Activated T-helper 17 cell treated with anti-CD3 and anti-CD28 coated beads, Interleukin-2, amount 50 U/mL, for 72 hours (primary cell): Measurements from ENCODE around the gene STAMBPL1. TPM values are rescaled to one million over a fixed set of nuclear protein-coding genes. Genes with fewer than 3 reads are reported as not detected.

ENCODE experiments used
- ATAC-seq: fragments of 150-1000 bp; cut with Tn5 transposase; replicated peaks from 2 replicates; pipeline ENCODE4 v1.10.0; 2021; ENCODE audit warnings: mild to moderate bottlenecking, moderate library complexity
- H3K27ac Mint-ChIP-seq: one replicate; pipeline ENCODE4 v1.8.0; 2022; ENCODE audit warnings: mixed read lengths
- H3K27me3 Mint-ChIP-seq: one replicate; pipeline ENCODE4 v1.8.0; 2022; ENCODE audit warnings: mixed read lengths
- H3K36me3 Mint-ChIP-seq: one replicate; pipeline ENCODE4 v1.8.0; 2022; ENCODE audit warnings: low read depth, mild to moderate bottlenecking, mixed read lengths
- H3K4me1 Mint-ChIP-seq: one replicate; pipeline ENCODE4 v1.8.0; 2022; ENCODE audit warnings: mixed read lengths
- H3K4me3 Mint-ChIP-seq: one replicate; pipeline ENCODE4 v1.8.0; 2022; ENCODE audit warnings: mild to moderate bottlenecking, mixed read lengths
- H3K9me3 Mint-ChIP-seq: one replicate; pipeline ENCODE4 v1.8.0; 2022; ENCODE audit warnings: mixed read lengths
- total RNA-seq, 2 donors: library from RNA; stranded (reverse); gene quantifications; one replicate each; pipeline ENCODE4 v1.2.3, GENCODE V29; 2022

The STAMBPL1 gene
- total RNA-seq, 2 donors from 2014 or later: 27.6 to 72.5 TPM

DNA sequence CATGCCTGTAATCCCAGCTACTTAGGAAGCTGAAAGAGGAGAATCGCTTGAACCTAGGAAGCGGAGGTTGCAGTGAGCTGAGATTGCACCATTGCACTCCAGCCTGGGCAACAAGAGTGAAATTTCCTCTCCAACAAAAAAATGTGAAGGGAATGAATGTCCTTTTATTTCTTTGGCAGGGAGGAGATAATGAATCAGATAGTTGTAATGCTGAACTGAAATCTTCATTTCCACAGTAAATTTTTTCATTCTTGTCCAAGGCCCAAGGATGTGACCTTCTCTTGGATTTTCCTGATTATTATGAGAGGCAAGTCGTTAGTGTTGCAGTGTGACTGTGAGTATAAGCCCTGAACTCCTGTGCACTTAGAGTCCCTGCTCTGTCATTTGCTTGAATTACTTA is 13.6 kb downstream of the STAMBPL1 start:
- ATAC-seq: no peak
- H3K4me1 Mint-ChIP-seq: peaks cover 40% of the 10 kb centered on the region
- no peak overlapping the region for H3K27ac Mint-ChIP-seq
- H3K4me3 Mint-ChIP-seq: no peak overlapping the region
- peaks cover 24% of the 10 kb centered on the region for H3K36me3 Mint-ChIP-seq
- H3K27me3 Mint-ChIP-seq: no peaks in the 10 kb centered on the region
- H3K9me3 Mint-ChIP-seq: no peaks in the 10 kb centered on the region

GRCh38 chr10:88895250-88895649 is 15.2 kb downstream of the STAMBPL1 start:
- no peak overlapping the region for H3K4me3 Mint-ChIP-seq
- ATAC-seq: no peak
- H3K36me3 Mint-ChIP-seq: peaks cover 32% of the 10 kb centered on the region
- peaks cover 37% of the 10 kb centered on the region for H3K4me1 Mint-ChIP-seq
- H3K9me3 Mint-ChIP-seq: no peaks in the 10 kb centered on the region
- no peak overlapping the region for H3K27ac Mint-ChIP-seq
- H3K27me3 Mint-ChIP-seq: no peaks in the 10 kb centered on the region

- H3K4me3 Mint-ChIP-seq: peak overlapping the region; percentile 63
These were observed 16.4 kb downstream of the STAMBPL1 start for GRCh38 chr10:88896372-88896993.

GRCh38 chr10:88896994-88897853 is 17.2 kb downstream of the STAMBPL1 start:
- ATAC-seq: peak; percentile 71
- peak overlapping the region; percentile 63 for H3K4me3 Mint-ChIP-seq

More at GRCh38 chr10:88896372-88896993, 16.4 kb downstream of the STAMBPL1 start:
- Mint-ChIP-seq H3K27me3 (no peaks in the 10 kb centered on the region), H3K36me3 (peaks cover 32% of the 10 kb centered on the region), H3K9me3 (no peaks in the 10 kb centered on the region), H3K4me1 (peaks cover 38% of the 10 kb centered on the region), H3K27ac (peak overlapping the region; percentile 57)
- peak; percentile 39 for ATAC-seq

DNA sequence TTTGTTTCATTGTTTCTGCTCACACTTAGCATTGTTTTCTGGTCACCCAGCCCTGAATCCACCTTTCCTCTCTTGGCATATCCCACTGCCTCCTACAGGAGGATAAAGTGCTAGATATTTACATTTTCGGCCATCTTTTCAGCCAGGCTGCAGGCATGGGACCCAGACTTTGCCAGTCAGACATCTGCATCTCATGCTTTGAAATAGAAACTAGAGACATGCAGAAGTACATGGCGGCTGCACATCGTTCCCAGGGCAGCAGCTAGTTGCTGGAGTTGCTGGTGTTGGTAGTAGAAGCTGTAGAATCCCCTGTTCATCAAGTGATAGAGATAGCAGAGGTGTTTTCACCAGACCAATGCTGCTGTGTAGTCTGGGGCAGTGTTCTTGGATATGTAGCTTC is 18.7 kb downstream of the STAMBPL1 start:
- Mint-ChIP-seq H3K4me1 (peaks cover 33% of the 10 kb centered on the region), H3K36me3 (peaks cover 51% of the 10 kb centered on the region), H3K9me3 (no peaks in the 10 kb centered on the region), H3K4me3 (peak overlapping the region; percentile 63), H3K27ac (no peak overlapping the region), H3K27me3 (no peaks in the 10 kb centered on the region)
- ATAC-seq: no peak

More at GRCh38 chr10:88896994-88897853, 17.2 kb downstream of the STAMBPL1 start:
- peak overlapping the region; percentile 57 for H3K27ac Mint-ChIP-seq
- peaks cover 35% of the 10 kb centered on the region for H3K4me1 Mint-ChIP-seq
- H3K27me3 Mint-ChIP-seq: no peaks in the 10 kb centered on the region
- H3K36me3 Mint-ChIP-seq: peaks cover 40% of the 10 kb centered on the region
- no peaks in the 10 kb centered on the region for H3K9me3 Mint-ChIP-seq

GRCh38 chr10:88899886-88900285 is 19.8 kb downstream of the STAMBPL1 start:
- Mint-ChIP-seq H3K4me3 (no peak overlapping the region), H3K4me1 (peaks cover 33% of the 10 kb centered on the region), H3K27me3 (no peaks in the 10 kb centered on the region), H3K36me3 (peaks cover 54% of the 10 kb centered on the region), H3K27ac (no peak overlapping the region), H3K9me3 (no peaks in the 10 kb centered on the region)
- no peak for ATAC-seq

- H3K4me1 Mint-ChIP-seq: peaks cover 28% of the 10 kb centered on the region
These were observed 21.4 kb downstream of the STAMBPL1 start for GRCh38 chr10:88901206-88901983.

DNA sequence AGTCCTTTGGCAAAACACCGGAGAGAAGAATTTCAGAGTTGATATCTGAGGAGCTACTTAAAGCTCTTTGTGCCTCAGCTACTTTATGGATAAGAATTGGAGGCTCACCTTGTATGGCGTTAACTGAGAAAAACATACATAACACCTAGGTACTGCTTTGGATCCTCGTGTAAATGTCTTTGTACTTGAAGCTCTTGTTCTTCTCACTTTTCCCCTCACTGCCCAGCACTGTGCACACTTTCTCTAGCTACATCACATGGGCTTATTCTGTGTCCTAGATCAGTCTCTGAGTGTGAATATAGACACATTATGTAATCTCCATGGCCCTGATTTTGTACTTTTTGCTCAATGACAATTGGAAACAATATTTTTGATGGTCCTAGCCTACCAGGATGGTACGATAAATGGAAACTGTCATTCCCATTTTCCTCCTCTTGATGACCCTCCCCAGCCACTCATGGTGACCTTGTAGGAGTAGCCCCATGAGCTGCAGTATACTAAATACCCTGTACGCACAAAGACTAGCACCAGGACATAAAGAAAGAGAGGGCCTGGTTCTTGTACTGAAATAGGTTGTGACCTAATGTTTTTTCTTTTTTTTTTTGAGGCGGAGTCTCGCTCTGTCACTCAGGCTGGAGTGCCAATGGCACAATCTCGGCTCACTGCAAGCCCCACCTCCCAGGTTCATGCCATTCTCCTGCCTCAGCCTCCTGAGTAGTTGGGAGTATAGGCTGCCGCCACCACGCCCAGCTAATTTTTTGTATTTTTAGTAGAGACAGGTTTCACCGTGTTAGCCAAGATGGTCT is 22.1 kb downstream of the STAMBPL1 start:
- Mint-ChIP-seq H3K36me3 (peaks cover 76% of the 10 kb centered on the region), H3K4me3 (peak overlapping the region; percentile 71)
- peak; percentile 29 for ATAC-seq

More at GRCh38 chr10:88901206-88901983, 21.4 kb downstream of the STAMBPL1 start:
- ATAC-seq: peak; percentile 82
- peak overlapping the region; percentile 71 for H3K4me3 Mint-ChIP-seq
- no peaks in the 10 kb centered on the region for H3K9me3 Mint-ChIP-seq
- H3K27ac Mint-ChIP-seq: peak overlapping the region; percentile 83
- peaks cover 68% of the 10 kb centered on the region for H3K36me3 Mint-ChIP-seq
- no peaks in the 10 kb centered on the region for H3K27me3 Mint-ChIP-seq

DNA sequence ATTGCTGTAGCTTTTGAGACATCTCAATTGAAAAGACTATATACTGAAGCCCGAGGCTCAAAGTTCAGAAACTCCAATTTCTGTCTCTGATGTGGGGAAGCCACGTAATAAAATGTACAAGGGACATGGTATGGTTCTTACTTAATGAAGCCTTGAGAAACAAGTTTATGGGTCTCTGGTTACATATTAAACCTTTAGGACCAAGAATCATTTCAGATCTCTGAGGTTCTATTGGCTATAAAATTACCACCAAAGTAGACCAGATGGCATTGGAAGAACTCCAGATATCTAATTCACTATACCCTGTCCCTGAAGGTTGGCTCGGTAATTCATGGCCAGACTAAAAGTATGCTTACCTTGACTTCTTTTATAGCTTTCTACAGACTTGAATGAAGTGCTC is 23.7 kb downstream of the STAMBPL1 start:
- no peak for ATAC-seq
- Mint-ChIP-seq H3K27ac (no peak overlapping the region), H3K36me3 (peaks cover 84% of the 10 kb centered on the region), H3K9me3 (no peaks in the 10 kb centered on the region), H3K4me3 (no peak overlapping the region), H3K4me1 (peaks cover 13% of the 10 kb centered on the region), H3K27me3 (no peaks in the 10 kb centered on the region)

More for the DNA sequence above, 22.1 kb downstream of the STAMBPL1 start:
- peak overlapping the region; percentile 83 for H3K27ac Mint-ChIP-seq
- no peaks in the 10 kb centered on the region for H3K27me3 Mint-ChIP-seq
- no peaks in the 10 kb centered on the region for H3K9me3 Mint-ChIP-seq
- peaks cover 20% of the 10 kb centered on the region for H3K4me1 Mint-ChIP-seq

DNA sequence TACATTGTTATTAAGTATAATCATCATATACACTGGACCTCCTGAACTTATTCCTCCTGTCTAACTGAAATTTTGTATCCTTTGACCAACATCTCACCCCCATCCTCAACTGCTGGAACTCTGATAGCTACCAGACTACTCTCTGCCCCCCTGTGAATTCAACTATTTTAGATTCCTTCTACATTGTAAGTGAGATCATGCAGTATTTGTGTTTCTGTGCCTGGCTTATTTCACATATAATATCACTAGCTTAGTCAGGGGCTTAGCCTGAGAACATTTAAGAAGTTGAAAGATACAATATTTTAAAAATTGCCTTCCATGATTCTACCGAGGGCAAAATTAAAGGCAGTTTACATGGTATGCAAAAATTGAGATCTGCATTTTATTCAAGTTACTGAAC is 26.9 kb downstream of the STAMBPL1 start:
- Mint-ChIP-seq H3K4me1 (no peaks in the 10 kb centered on the region), H3K27ac (no peak overlapping the region), H3K9me3 (no peaks in the 10 kb centered on the region), H3K27me3 (no peaks in the 10 kb centered on the region), H3K36me3 (peaks cover 94% of the 10 kb centered on the region), H3K4me3 (no peak overlapping the region)
- ATAC-seq: no peak

DNA sequence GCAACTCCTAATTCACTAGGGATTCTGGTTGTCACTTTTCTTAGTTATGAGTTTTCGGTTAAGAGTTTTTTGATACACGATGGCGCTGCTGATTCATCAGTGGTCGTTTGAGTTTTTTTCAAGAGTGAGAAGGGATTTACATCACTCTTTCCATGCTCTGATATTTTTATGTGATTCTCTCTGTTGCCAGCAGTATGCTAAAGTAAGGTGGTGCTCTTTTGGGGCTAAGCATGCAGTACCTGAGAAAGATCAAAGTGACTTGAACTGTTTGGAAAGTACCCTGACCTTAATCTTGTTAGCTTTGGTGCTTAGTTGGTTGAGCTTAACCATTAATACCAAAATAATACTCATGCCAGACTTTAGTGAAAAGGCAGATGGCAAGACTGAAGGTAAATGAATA is 28.1 kb downstream of the STAMBPL1 start:
- peak; percentile 75 for ATAC-seq
- peaks cover 94% of the 10 kb centered on the region for H3K36me3 Mint-ChIP-seq
- no peaks in the 10 kb centered on the region for H3K9me3 Mint-ChIP-seq
- peak overlapping the region; percentile 10 for H3K4me3 Mint-ChIP-seq
- no peaks in the 10 kb centered on the region for H3K4me1 Mint-ChIP-seq
- H3K27me3 Mint-ChIP-seq: no peaks in the 10 kb centered on the region
- H3K27ac Mint-ChIP-seq: no peak overlapping the region

- H3K36me3 Mint-ChIP-seq: peaks cover 91% of the 10 kb centered on the region
These were observed 31.1 kb downstream of the STAMBPL1 start for GRCh38 chr10:88911116-88911515.

GRCh38 chr10:88911851-88912250 is 31.8 kb downstream of the STAMBPL1 start:
- Mint-ChIP-seq H3K9me3 (no peaks in the 10 kb centered on the region), H3K4me3 (no peak overlapping the region), H3K27ac (peak overlapping the region; percentile 24), H3K36me3 (peaks cover 92% of the 10 kb centered on the region), H3K27me3 (no peaks in the 10 kb centered on the region), H3K4me1 (no peaks in the 10 kb centered on the region)
- ATAC-seq: no peak

More at GRCh38 chr10:88911116-88911515, 31.1 kb downstream of the STAMBPL1 start:
- no peak for ATAC-seq
- Mint-ChIP-seq H3K27ac (peak overlapping the region; percentile 24), H3K27me3 (no peaks in the 10 kb centered on the region), H3K9me3 (no peaks in the 10 kb centered on the region), H3K4me3 (no peak overlapping the region), H3K4me1 (no peaks in the 10 kb centered on the region)
